AG04450 (cell line): Measurements from ENCODE around the gene ACBD7. TPM values are rescaled to one million over a fixed set of nuclear protein-coding genes. Genes with fewer than 3 reads are reported as not detected.
A peak's percentile ranks its signal among the peaks of the same experiment; 100 is the strongest.

Experiments used
- CTCF ChIA-PET: fragments of 300-600, 350-600 bp; formaldehyde crosslinking; extraction: SDS; loops from one replicate; lab custom pipeline; 2022; ENCODE audit warnings: antibody characterized with exemption, inconsistent platforms; lab: Charles Lee
- POLR2A ChIA-PET: fragments of 350-600 bp; formaldehyde crosslinking; extraction: SDS; loops from one replicate; lab custom pipeline; 2021; ENCODE audit warnings: antibody characterized with exemption, inconsistent platforms; lab: Yijun Ruan, JAX
- DNase-seq: peaks from one replicate; pipeline ENCODE4 v3.0.0-alpha.2; 2011; ENCODE audit warnings: low read depth, low spot score
- H3K27ac ChIP-seq: one replicate; pipeline ENCODE4 v1.5.1; 2012; ENCODE audit warnings: low read depth, low read length, control low read depth
- H3K27me3 ChIP-seq: one replicate; pipeline ENCODE4 v1.6.0; 2012; ENCODE audit warnings: low read length; ENCODE audit not compliant: control insufficient read depth, insufficient read depth
- H3K4me3 ChIP-seq: 2 replicates; pipeline ENCODE4 v1.5.1; 2011; ENCODE audit warnings: mild to moderate bottlenecking, low read depth, low read length, control low read depth
- H3K9me3 ChIP-seq: 2 replicates; pipeline ENCODE4 v1.5.1; 2012; ENCODE audit warnings: low read length; ENCODE audit not compliant: control insufficient read depth, insufficient read depth
- CTCF ChIP-seq: IDR thresholded peaks from 2 replicates; pipeline ENCODE4 v1.5.1; 2011; ENCODE audit warnings: low read depth, low read length, control low read depth, inconsistent platforms
- polyA plus RNA-seq: library from polyadenylated mRNA; depleted of rRNA; stranded (reverse); fragments of >200 nt; gene quantifications from 2 replicates; pipeline ENCODE4 v1.2.3, GENCODE V29; 2011

Gene ACBD7
- polyA plus RNA-seq, 1 experiment = 0.67 TPM

- Histone ChIP-seq H3K4me3 (no peak overlapping the region), H3K9me3 (no peaks in the 10 kb centered on the region), H3K27ac (no peak overlapping the region), H3K27me3 (no peaks in the 10 kb centered on the region)
- DNase-seq = no peak
- no peak for TF ChIP-seq CTCF
- POLR2A ChIA-PET = no interaction called here
- CTCF ChIA-PET = no interaction called here
Measured at GRCh38 chr10:15112657-15113056, 24.1 kb upstream of the ACBD7 start.

- no peak overlapping the region for H3K27ac ChIP-seq
- no peaks in the 10 kb centered on the region for H3K9me3 ChIP-seq
- no peaks in the 10 kb centered on the region for H3K27me3 ChIP-seq
- H3K4me3 ChIP-seq = no peak overlapping the region
- ChIA-PET CTCF (interaction anchor here (0.8 to 3.1 kb wide), 8 partner anchors 11 to 230 kb away, joined by 3 to 28 read pairs (median 4); partner anchors contain the start of genes DCLRE1C and MEIG1), POLR2A (no interaction called here)
- peak; percentile 95 for TF ChIP-seq CTCF
- DNase-seq = no peak
Measured at GRCh38 chr10:15106352-15107013, 17.9 kb upstream of the ACBD7 start.

- H3K4me3 ChIP-seq = no peak overlapping the region
- H3K27me3 ChIP-seq = no peaks in the 10 kb centered on the region
- no peak for DNase-seq
- POLR2A ChIA-PET = no interaction called here
- no peak overlapping the region for H3K27ac ChIP-seq
- TF ChIP-seq CTCF = no peak
- CTCF ChIA-PET = interaction anchor here (0.7 to 0.9 kb wide), 2 partner anchors 113 to 129 kb away, joined by 3 read pairs; no protein-coding TSS in a partner anchor
- no peaks in the 10 kb centered on the region for H3K9me3 ChIP-seq
Measured at GRCh38 chr10:15103513-15103912, 14.9 kb upstream of the ACBD7 start.

GRCh38 chr10:15099886-15100285 lies 11.3 kb upstream of the ACBD7 start:
- ChIA-PET POLR2A (no interaction called here), CTCF (interaction anchor here (1.1 kb wide), 1 partner anchor 69 kb away, joined by 4 read pairs; the partner anchor contains the start of gene NMT2)
- Histone ChIP-seq H3K27me3 (no peaks in the 10 kb centered on the region), H3K9me3 (no peaks in the 10 kb centered on the region; the same call in 1 of the 2 replicates), H3K27ac (no peak overlapping the region), H3K4me3 (no peak overlapping the region)
- no peak for DNase-seq
- TF ChIP-seq CTCF = no peak
